GM18507 (cell line): Measurements from ENCODE around the gene SWAP70.

ENCODE experiments used
- DNase-seq: peaks from one replicate; pipeline ENCODE4 v3.0.0; 2011; ENCODE audit warnings: low read depth; ENCODE audit not compliant: insufficient read length; ENCODE audit errors: extremely low spot score
- FAIRE-seq: peaks from 2 replicates; lab custom pipeline; 2011; peaks lifted over from hg19 to GRCh38; lab: Jason Lieb, UNC

The SWAP70 gene

GRCh38 chr11:9761441-9761945, 97.6 kb downstream of the SWAP70 start:
- DNase-seq, result no peak
- no peak for FAIRE-seq

- no peak for FAIRE-seq
- DNase-seq, result no peak
Measured at GRCh38 chr11:9762531-9762930, 98.7 kb downstream of the SWAP70 start.

- FAIRE-seq, result no peak
- no peak for DNase-seq
Measured at GRCh38 chr11:9763301-9763700, 99.4 kb downstream of the SWAP70 start.

- FAIRE-seq, result no peak
- no peak for DNase-seq
Measured at GRCh38 chr11:9765320-9766101, 101.6 kb downstream of the SWAP70 start.

- FAIRE-seq, result no peak
- no peak for DNase-seq
Measured at GRCh38 chr11:9769621-9770020, 105.7 kb downstream of the SWAP70 start.

- FAIRE-seq, result no peak
- no peak for DNase-seq
Measured at GRCh38 chr11:9771071-9771511, 107.2 kb downstream of the SWAP70 start.

- FAIRE-seq, result no peak
- DNase-seq, result no peak
Measured at GRCh38 chr11:9772218-9772617, 108.3 kb downstream of the SWAP70 start.

- DNase-seq (no peak), FAIRE-seq (no peak)
Measured at GRCh38 chr11:9773524-9773923, 109.6 kb downstream of the SWAP70 start.

- no peak for FAIRE-seq
- no peak for DNase-seq
Measured at GRCh38 chr11:9774109-9774508, 110.2 kb downstream of the SWAP70 start.

GRCh38 chr11:9774591-9775397, 110.9 kb downstream of the SWAP70 start:
- DNase-seq (no peak), FAIRE-seq (no peak)

GRCh38 chr11:9775398-9775779, 111.5 kb downstream of the SWAP70 start:
- FAIRE-seq (no peak), DNase-seq (no peak)

- FAIRE-seq, result no peak
- DNase-seq, result no peak
Measured at GRCh38 chr11:9776203-9776602, 112.3 kb downstream of the SWAP70 start.

- FAIRE-seq (no peak), DNase-seq (no peak)
Measured at GRCh38 chr11:9777066-9777465, 113.2 kb downstream of the SWAP70 start.

GRCh38 chr11:9777525-9777924, 113.6 kb downstream of the SWAP70 start:
- FAIRE-seq, result no peak

GRCh38 chr11:9780929-9781328, 117.1 kb downstream of the SWAP70 start:
- no peak for FAIRE-seq
- no peak for DNase-seq

More at GRCh38 chr11:9777525-9777924, 113.6 kb downstream of the SWAP70 start:
- no peak for DNase-seq

GRCh38 chr11:9783986-9784385, 120.1 kb downstream of the SWAP70 start:
- DNase-seq (no peak), FAIRE-seq (no peak)

GRCh38 chr11:9784602-9785315, 120.9 kb downstream of the SWAP70 start:
- no peak for DNase-seq
- FAIRE-seq, result no peak

- FAIRE-seq, result no peak
- no peak for DNase-seq
Measured at GRCh38 chr11:9787260-9787659, 123.4 kb downstream of the SWAP70 start.

GRCh38 chr11:9787981-9788521, 124.2 kb downstream of the SWAP70 start:
- FAIRE-seq (no peak), DNase-seq (no peak)

GRCh38 chr11:9789910-9790309, 126.0 kb downstream of the SWAP70 start:
- FAIRE-seq, result no peak
- no peak for DNase-seq
